Right atrium auricular region (tissue), 2 donors: ENCODE data around the gene MMS22L. TPM values are rescaled to one million over a fixed set of nuclear protein-coding genes. Genes with fewer than 3 reads are reported as not detected.

Experiments
- DNase-seq: peaks from one replicate; pipeline ENCODE4 v3.0.0-alpha.2; 2019; ENCODE audit warnings: low spot score
- H3K27ac ChIP-seq, 2 donors: fragments of 200-600 bp; sonication (generic); 1 replicate in 1 of 2; 2 replicates in 1 of 2; pipeline ENCODE4 v1.5.1; 2016 to 2019
- H3K27me3 ChIP-seq, 2 donors: fragments of 200-600 bp; sonication (generic); one replicate each; pipeline versions ENCODE4 v1.5.1 to v1.6.0; 2017 to 2019
- H3K36me3 ChIP-seq: fragments of 200-600 bp; sonication (generic); one replicate; pipeline ENCODE4 v1.5.1; 2016
- H3K4me1 ChIP-seq, 2 donors: fragments of 200-600 bp; sonication (generic); one replicate each; pipeline versions ENCODE4 v1.5.1 to v1.6.0; 2017 to 2019
- H3K4me3 ChIP-seq, 2 donors: fragments of 200-600 bp; sonication (generic); 1 replicate in 1 of 2; 2 replicates in 1 of 2; pipeline ENCODE4 v1.5.1; 2017 to 2019; ENCODE audit warnings: mild to moderate bottlenecking in 1 of 2, moderate library complexity in 1 of 2
- H3K9me3 ChIP-seq, 2 donors: fragments of 200-600 bp; sonication (generic); one replicate each; pipeline ENCODE4 v1.5.1; 2019
- total RNA-seq, 2 donors: library from RNA; depleted of rRNA; stranded (reverse); fragments of >200 nt; gene quantifications; one replicate each; pipeline ENCODE4 v1.1.0, GENCODE V29; 2016
- TF ChIP-seq, protein P1 (sequence below), 2 donors: fragments of 200-600 bp; sonication (generic); IDR thresholded peaks; one replicate each; pipeline ENCODE4 v1.5.1; 2019; ENCODE audit warnings: antibody characterized with exemption in 2 of 2

Gene MMS22L
- total RNA-seq, 2 donors from 2014 or later = 1.1 to 4.0 TPM

DNA sequence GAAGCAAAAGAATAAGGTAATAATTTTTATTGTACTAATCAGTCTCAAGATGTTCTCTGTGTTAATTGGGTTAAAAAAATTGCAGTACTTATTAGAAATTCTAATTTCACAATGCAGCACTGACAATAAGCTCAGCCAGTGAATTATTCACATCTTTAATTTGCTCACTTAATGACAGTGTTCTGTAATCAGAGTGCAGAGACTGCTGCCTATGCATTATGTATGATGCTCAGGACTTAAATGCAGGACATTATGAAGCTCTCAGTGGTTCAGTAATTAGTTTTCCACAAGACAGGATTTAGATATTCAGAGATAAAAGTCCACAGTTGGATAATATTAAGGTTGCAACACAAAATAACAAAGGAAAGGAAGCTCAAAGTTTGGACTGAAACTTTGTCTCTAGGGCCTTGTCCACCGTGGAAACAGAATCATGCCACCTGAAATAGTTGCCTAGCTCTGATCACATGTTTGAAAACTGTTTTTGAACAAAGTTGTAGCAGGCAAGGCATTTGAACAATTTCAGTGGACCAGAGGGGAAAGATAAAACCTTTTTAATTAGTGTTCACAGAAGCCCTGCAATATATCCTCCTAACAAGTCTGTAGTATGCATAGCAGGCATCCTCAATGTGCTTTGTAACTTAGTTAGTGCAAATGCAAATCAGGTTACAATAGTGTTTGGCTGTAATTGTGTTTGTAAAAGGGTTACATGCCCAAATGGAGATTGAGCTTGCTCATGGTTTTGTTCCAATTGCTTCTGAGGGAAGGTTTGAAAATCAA lies 23.7 kb upstream of the MMS22L start:
- Histone ChIP-seq H3K27me3 (no peaks in the 10 kb centered on the region), H3K36me3 (no peaks in the 10 kb centered on the region), H3K9me3 (no peaks in the 10 kb centered on the region), H3K4me3 (no peak overlapping the region), H3K27ac (no peak overlapping the region), H3K4me1 (no peaks in the 10 kb centered on the region)
- TF ChIP-seq, protein P1, sequence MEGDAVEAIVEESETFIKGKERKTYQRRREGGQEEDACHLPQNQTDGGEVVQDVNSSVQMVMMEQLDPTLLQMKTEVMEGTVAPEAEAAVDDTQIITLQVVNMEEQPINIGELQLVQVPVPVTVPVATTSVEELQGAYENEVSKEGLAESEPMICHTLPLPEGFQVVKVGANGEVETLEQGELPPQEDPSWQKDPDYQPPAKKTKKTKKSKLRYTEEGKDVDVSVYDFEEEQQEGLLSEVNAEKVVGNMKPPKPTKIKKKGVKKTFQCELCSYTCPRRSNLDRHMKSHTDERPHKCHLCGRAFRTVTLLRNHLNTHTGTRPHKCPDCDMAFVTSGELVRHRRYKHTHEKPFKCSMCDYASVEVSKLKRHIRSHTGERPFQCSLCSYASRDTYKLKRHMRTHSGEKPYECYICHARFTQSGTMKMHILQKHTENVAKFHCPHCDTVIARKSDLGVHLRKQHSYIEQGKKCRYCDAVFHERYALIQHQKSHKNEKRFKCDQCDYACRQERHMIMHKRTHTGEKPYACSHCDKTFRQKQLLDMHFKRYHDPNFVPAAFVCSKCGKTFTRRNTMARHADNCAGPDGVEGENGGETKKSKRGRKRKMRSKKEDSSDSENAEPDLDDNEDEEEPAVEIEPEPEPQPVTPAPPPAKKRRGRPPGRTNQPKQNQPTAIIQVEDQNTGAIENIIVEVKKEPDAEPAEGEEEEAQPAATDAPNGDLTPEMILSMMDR (IDR thresholded peaks at IDR 0.05) = no peak
- no peak for DNase-seq

DNA sequence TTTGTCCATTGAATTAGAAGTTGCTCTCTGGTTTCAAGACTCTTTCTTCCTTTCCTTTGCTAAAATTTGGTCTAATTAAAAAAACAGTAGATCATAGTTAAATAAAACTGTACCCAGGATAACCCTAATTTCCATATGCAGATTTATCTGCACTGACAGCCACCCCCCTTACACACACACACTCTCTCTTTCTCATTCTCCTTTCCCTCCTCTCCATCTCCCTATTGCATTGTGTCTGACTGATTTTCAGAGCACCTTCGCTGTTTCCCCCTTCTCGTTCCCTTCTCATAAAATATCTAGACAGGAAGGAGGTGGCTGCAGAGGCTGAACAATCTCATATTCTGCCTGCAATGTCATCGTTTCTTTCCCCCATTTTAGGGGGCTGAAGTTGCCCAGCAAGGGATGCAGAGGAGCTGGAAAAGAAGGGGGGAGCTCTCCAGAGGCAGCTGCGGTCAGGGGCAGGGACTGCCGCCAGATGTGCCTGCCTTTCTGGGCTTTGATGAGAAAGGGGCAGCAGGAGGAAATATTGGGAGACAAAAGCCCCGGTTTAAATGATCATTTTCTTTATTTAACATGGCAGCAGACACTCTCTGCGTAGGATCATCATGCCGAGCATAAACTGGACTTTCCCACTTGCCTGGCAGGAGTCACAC lies 22.5 kb upstream of the MMS22L start:
- Histone ChIP-seq H3K4me3 (no peak overlapping the region), H3K36me3 (no peaks in the 10 kb centered on the region)

DNA sequence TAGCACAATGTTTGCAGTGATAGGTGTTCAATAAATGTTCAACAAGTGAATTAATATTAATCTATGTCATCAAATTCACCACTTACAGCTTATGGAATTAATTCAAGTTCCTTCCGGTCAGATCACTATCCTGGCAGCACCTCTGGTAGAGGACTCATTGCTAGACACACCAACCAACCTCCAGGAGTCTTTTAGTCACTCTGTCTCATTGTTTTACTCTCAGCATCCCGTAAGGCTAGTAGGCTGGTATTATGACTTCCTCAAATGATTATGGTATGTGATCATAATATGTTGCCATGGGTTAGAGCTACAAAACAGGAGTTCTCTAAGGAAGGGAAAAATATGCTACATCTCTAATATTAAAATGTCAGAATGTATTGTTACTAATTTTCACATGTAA lies 21.7 kb upstream of the MMS22L start:
- Histone ChIP-seq H3K27ac (no peak overlapping the region), H3K4me1 (no peaks in the 10 kb centered on the region), H3K4me3 (no peak overlapping the region), H3K36me3 (no peaks in the 10 kb centered on the region), H3K27me3 (no peaks in the 10 kb centered on the region), H3K9me3 (no peaks in the 10 kb centered on the region)
- no peak for DNase-seq
- TF ChIP-seq, protein P1 (IDR thresholded peaks at IDR 0.05) = no peak

More for the DNA sequence above, 22.5 kb upstream of the MMS22L start:
- H3K9me3 ChIP-seq = no peaks in the 10 kb centered on the region
- no peak for DNase-seq
- TF ChIP-seq, protein P1 (IDR thresholded peaks at IDR 0.05) = no peak
- H3K4me1 ChIP-seq = no peaks in the 10 kb centered on the region
- no peak overlapping the region for H3K27ac ChIP-seq
- no peaks in the 10 kb centered on the region for H3K27me3 ChIP-seq

DNA sequence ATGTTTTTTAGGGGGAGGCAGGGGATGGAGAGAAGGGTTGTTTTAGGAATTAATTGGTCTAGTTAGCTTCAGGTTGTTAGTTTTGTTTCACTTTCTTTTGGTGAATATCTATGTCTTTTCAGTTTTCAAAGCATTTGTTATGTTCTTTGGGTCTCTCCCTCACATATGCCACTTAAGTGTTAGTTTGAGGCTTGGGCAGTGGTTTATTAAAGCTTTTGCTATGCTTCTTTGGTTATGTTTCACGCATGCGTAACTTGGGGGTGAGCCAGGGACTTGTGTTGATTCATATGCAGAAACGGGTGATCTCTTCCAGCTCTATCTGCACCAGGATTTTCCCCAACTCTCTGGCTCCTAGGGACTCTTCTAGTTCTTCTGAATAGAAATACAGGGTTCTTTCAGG lies 11.4 kb upstream of the MMS22L start:
- TF ChIP-seq, protein P1 (IDR thresholded peaks at IDR 0.05) = no peak
- no peak for DNase-seq
- no peak overlapping the region for H3K27ac ChIP-seq
- no peaks in the 10 kb centered on the region for H3K4me1 ChIP-seq
- no peaks in the 10 kb centered on the region for H3K36me3 ChIP-seq
- H3K4me3 ChIP-seq = no peak overlapping the region
- H3K27me3 ChIP-seq = no peaks in the 10 kb centered on the region
- peaks cover 0 to 4% of the 10 kb centered on the region in 2 donors for H3K9me3 ChIP-seq

DNA sequence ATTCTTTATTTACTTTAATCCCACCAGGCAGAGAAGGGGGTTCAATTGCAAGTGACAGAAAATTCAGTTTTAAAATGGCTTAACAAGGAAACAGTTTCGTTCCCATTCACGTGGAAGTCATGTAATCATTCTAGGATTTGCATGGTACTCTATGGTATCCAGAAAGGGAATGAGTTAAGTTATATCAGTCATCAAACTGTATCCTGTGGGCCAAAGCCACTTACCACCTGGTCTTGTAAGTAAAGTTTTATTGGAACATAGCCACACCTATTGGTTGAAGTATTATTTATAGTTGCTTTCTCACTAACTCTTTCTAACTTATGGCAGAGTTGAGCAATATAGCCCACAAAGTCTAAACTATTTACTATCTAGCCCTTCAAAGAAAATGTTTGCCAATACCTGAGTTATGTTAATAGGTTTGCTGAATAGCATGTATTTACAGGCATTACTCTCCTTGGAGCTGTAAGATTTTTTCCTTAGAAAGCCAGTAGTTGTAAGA lies 10.2 kb upstream of the MMS22L start:
- Histone ChIP-seq H3K27ac (no peak overlapping the region), H3K27me3 (no peaks in the 10 kb centered on the region), H3K9me3 (peaks cover 0 to 7% of the 10 kb centered on the region in 2 donors), H3K4me3 (no peak overlapping the region), H3K4me1 (no peaks in the 10 kb centered on the region), H3K36me3 (no peaks in the 10 kb centered on the region)
- TF ChIP-seq, protein P1 (IDR thresholded peaks at IDR 0.05) = no peak
- DNase-seq = no peak
